NB4 (cell line): ENCODE data around the gene AGT.

Source experiments
- MYC ChIP-seq: IDR thresholded peaks from 2 replicates; pipeline ENCODE4 v1.6.1; 2011; ENCODE audit warnings: low read depth, low read length
- TF ChIP-seq, protein P1 (sequence below): IDR thresholded peaks from one replicate; pipeline ENCODE4 v1.5.1; 2012; ENCODE audit warnings: low read depth, low read length

DNA sequence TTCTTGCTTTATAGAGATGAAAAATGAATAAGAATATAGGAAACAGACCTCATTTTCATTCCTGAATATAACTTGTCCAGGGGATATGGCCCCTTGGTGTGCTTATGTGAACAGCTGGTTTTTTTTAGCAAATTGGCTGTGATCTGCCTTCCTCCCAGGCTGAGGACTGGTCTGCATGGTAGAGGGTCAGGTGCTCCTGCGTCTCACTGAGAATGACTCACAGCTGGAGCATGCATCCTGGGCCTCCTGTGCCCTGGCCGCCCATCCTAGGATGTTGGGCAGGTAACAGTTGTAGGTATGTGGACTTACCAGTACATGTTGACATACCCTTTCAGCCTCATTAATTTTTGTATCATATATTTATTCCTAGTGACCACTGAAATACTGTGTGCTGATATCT, 29.8 kb downstream of the AGT start:
- no peak for TF ChIP-seq MYC
- TF ChIP-seq, protein P1, sequence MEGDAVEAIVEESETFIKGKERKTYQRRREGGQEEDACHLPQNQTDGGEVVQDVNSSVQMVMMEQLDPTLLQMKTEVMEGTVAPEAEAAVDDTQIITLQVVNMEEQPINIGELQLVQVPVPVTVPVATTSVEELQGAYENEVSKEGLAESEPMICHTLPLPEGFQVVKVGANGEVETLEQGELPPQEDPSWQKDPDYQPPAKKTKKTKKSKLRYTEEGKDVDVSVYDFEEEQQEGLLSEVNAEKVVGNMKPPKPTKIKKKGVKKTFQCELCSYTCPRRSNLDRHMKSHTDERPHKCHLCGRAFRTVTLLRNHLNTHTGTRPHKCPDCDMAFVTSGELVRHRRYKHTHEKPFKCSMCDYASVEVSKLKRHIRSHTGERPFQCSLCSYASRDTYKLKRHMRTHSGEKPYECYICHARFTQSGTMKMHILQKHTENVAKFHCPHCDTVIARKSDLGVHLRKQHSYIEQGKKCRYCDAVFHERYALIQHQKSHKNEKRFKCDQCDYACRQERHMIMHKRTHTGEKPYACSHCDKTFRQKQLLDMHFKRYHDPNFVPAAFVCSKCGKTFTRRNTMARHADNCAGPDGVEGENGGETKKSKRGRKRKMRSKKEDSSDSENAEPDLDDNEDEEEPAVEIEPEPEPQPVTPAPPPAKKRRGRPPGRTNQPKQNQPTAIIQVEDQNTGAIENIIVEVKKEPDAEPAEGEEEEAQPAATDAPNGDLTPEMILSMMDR = no peak
